Liver (tissue), 9 donors: ENCODE measurements around the gene CROCC2. TPM values are rescaled to one million over a fixed set of nuclear protein-coding genes. Genes with fewer than 3 reads are reported as not detected.

Experiments used
- DNase-seq: peaks from one replicate; pipeline ENCODE4 v3.0.0-alpha.2; 2017; ENCODE audit warnings: low spot score
- H3K27ac ChIP-seq, 2 donors: one replicate each; pipeline ENCODE4 v1.7.0; 2013; ENCODE audit warnings: inconsistent platforms in 2 of 2, low read length in 2 of 2, control low read depth in 1 of 2, low read depth in 1 of 2, mild to moderate bottlenecking in 1 of 2
- H3K27me3 ChIP-seq, 4 donors: one replicate each; pipeline versions ENCODE4 v1.6.1 to v1.7.0; 2013; ENCODE audit warnings: low read length in 3 of 4, inconsistent platforms in 1 of 4, mild to moderate bottlenecking in 1 of 4, moderate library complexity in 1 of 4; ENCODE audit not compliant: control insufficient read depth in 4 of 4, insufficient read depth in 4 of 4
- H3K36me3 ChIP-seq, 4 donors: one replicate each; pipeline versions ENCODE4 v1.6.1 to v1.7.0; 2013; ENCODE audit warnings: low read length in 3 of 4, mild to moderate bottlenecking in 3 of 4, low read depth in 1 of 4, moderate library complexity in 1 of 4; ENCODE audit not compliant: control insufficient read depth in 4 of 4, insufficient read depth in 3 of 4
- H3K4me1 ChIP-seq, 4 donors: one replicate each; pipeline versions ENCODE4 v1.6.1 to v1.7.0; 2013; ENCODE audit warnings: low read length in 3 of 4, mild to moderate bottlenecking in 3 of 4, moderate library complexity in 1 of 4; ENCODE audit not compliant: control insufficient read depth in 4 of 4, insufficient read depth in 4 of 4
- H3K4me3 ChIP-seq, 3 donors: one replicate each; pipeline versions ENCODE4 v1.6.1 to v1.7.0; 2013; ENCODE audit warnings: low read length in 3 of 3, control low read depth in 1 of 3, low read depth in 1 of 3, mild to moderate bottlenecking in 1 of 3
- H3K9ac ChIP-seq, 2 donors: one replicate each; pipeline ENCODE4 v1.7.0; 2013; ENCODE audit warnings: low read length in 2 of 2, mild to moderate bottlenecking in 2 of 2, moderate library complexity in 2 of 2, control low read depth in 1 of 2, low read depth in 1 of 2
- H3K9me3 ChIP-seq, 4 donors: one replicate each; pipeline versions ENCODE4 v1.6.1 to v1.7.0; 2013; ENCODE audit warnings: low read length in 3 of 4; ENCODE audit not compliant: control insufficient read depth in 4 of 4
- EGR1 ChIP-seq, 2 donors: IDR thresholded peaks; 2 replicates each; pipeline ENCODE4 v1.6.1; 2016 to 2018; ENCODE audit warnings: antibody characterized with exemption in 2 of 2, low read depth in 2 of 2
- FOXA1 ChIP-seq: IDR thresholded peaks from 2 replicates; pipeline ENCODE4 v1.6.1; 2016; ENCODE audit warnings: antibody characterized with exemption
- FOXA2 ChIP-seq: IDR thresholded peaks from 2 replicates; pipeline ENCODE4 v1.6.1; 2016; ENCODE audit warnings: antibody characterized with exemption
- GABPA ChIP-seq, 2 donors: IDR thresholded peaks in 1 of 2; conservative IDR thresholded peaks in 1 of 2; 2 replicates each; pipeline ENCODE4 v1.6.1; 2016; ENCODE audit warnings: antibody characterized with exemption in 2 of 2, mild to moderate bottlenecking in 1 of 2, moderate library complexity in 1 of 2
- HNF4A ChIP-seq, 2 donors: conservative IDR thresholded peaks; 2 replicates each; pipeline ENCODE4 v1.6.1; 2016; ENCODE audit warnings: antibody characterized with exemption in 2 of 2, mild to moderate bottlenecking in 2 of 2
- HNF4G ChIP-seq: IDR thresholded peaks from 2 replicates; pipeline ENCODE4 v1.6.1; 2016; ENCODE audit warnings: antibody characterized with exemption
- JUND ChIP-seq, 2 donors: IDR thresholded peaks; 2 replicates each; pipeline ENCODE4 v1.6.1; 2016; ENCODE audit warnings: antibody characterized with exemption in 2 of 2
- NR2F2 ChIP-seq: IDR thresholded peaks from 2 replicates; pipeline ENCODE4 v1.6.1; 2016; ENCODE audit warnings: antibody characterized with exemption
- RAD21 ChIP-seq, 2 donors: IDR thresholded peaks; 2 replicates each; pipeline ENCODE4 v1.6.1; 2016; ENCODE audit warnings: antibody characterized with exemption in 2 of 2, mild to moderate bottlenecking in 2 of 2
- RXRA ChIP-seq, 2 donors: IDR thresholded peaks; 2 replicates each; pipeline ENCODE4 v1.6.1; 2017 to 2018; ENCODE audit warnings: antibody characterized with exemption in 2 of 2, mild to moderate bottlenecking in 1 of 2
- SP1 ChIP-seq: IDR thresholded peaks from 2 replicates; pipeline ENCODE4 v1.6.1; 2018; ENCODE audit warnings: antibody characterized with exemption, mild to moderate bottlenecking
- TAF1 ChIP-seq: conservative IDR thresholded peaks from 2 replicates; pipeline ENCODE4 v1.6.1; 2016; ENCODE audit warnings: antibody characterized with exemption, mild to moderate bottlenecking
- YY1 ChIP-seq: IDR thresholded peaks from 2 replicates; pipeline ENCODE4 v1.6.1; 2016; ENCODE audit warnings: antibody characterized with exemption, mild to moderate bottlenecking
- WGBS: extraction: QIAGEN DNeasy Blood & Tissue Kit; methylation state at CpG from one replicate; pipeline ENCODE4 v1.1.7; 2013; 5-methylcytosine and 5-hydroxymethylcytosine counted together
- polyA plus RNA-seq, 2 donors: library from polyadenylated mRNA; stranded (reverse) in 1 of 2; unstranded in 1 of 2; fragments of 200-250 nt in 1 of 2; fragments of >200 nt in 1 of 2; fragmentation: Nextera tagmentation in 1 of 2; extraction: Ambion mirVana in 1 of 2; gene quantifications; one replicate each; pipeline versions ENCODE4 v1.2.1 to v1.2.3, GENCODE V29; 2013 to 2015
- total RNA-seq, 2 donors: library from RNA; depleted of rRNA; stranded (reverse); fragments of >200 nt; gene quantifications; one replicate each; pipeline ENCODE4 v1.2.3, GENCODE V29; 2014
- TF ChIP-seq, protein P1 (sequence below): IDR thresholded peaks from 2 replicates; pipeline ENCODE4 v1.6.1; 2016; ENCODE audit warnings: antibody characterized with exemption
- TF ChIP-seq, protein P2 (sequence below): fragments of 150-350 bp; IDR thresholded peaks from 2 replicates; pipeline ENCODE4 v1.5.1; 2017; ENCODE audit warnings: improper control_type of control experiment, low read depth, low read length; ENCODE audit not compliant: missing input control
- TF ChIP-seq, protein P3 (sequence below): IDR thresholded peaks from 2 replicates; pipeline ENCODE4 v1.6.1; 2016; ENCODE audit warnings: antibody characterized with exemption
- TF ChIP-seq, protein P4 (sequence below): IDR thresholded peaks from 2 replicates; pipeline ENCODE4 v1.6.1; 2016; ENCODE audit warnings: antibody characterized with exemption, mild to moderate bottlenecking
- TF ChIP-seq, protein P5 (sequence below): IDR thresholded peaks from 2 replicates; pipeline ENCODE4 v1.6.1; 2016; ENCODE audit warnings: antibody characterized with exemption
- donor health status: healthy.
- donor health status: healthy.
- donor health status: healthy.
- donor health status: healthy.
- donor health status: healthy.

The CROCC2 gene
- total and polyA plus RNA-seq, 4 donors, result under 0.01 to 0.13 (median 0.05) TPM

DNA sequence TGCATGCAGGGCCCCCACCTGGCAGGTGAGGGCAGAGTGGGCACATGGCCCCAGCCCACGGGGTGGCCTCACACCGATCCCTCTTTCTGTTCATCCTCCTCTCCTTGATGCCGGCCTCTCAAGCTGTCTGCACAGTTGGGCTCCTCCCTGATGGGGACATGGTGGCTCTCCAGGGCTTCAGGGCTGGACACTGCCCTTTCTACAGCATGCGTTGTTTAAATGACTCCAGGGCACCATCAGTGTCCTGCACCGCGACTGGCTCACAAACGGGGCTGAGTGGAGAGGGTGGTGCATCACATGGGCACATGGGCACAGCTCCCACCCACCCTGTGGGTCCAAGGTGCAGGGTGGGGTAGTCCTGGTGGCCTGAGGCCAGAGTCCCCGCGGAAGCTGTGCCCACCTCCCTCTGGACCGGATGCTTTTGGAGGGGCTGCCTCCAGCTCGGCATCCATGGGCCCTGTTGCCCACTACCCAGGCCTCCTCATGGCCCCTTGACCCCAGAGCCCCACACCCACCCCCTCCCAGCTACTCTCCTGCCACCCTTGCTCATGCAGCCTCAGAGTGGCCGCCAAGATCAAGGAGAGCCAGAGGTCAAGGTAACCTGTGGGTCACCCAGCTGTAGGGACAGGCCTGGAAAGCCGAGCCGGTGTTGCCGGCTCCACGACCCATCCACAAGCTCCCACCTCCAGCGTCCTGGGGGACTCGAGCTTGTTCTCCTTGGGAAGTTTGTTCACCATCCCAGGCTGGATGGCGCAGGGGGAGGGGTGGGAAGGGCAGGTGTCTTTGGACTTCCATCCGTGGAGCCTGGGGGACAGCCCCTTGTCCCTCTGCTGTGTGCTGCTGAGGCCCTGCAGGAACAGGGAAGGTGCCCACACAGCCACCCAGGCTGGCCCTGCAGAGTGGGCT, 80.0 kb downstream of the CROCC2 start:
- no peak for DNase-seq
- Histone ChIP-seq H3K27ac (peak overlapping the region; percentile 70 to 82), H3K36me3 (no peaks in the 10 kb centered on the region), H3K4me1 (peaks cover 28 to 67% (median 55%) of the 10 kb centered on the region in 4 donors), H3K4me3 (peak overlapping the region in 2 of 3 donors; percentile 57 to 59), H3K9me3 (no peaks in the 10 kb centered on the region), H3K9ac (no peak overlapping the region), H3K27me3 (no peaks in the 10 kb centered on the region)
- WGBS, result 42% methylated on average over 20 of the region's 20 CpGs
- TF ChIP-seq RXRA (IDR thresholded peaks at IDR 0.05) (peak; percentile 16 to 49), HNF4G (peak; percentile 57), JUND (IDR thresholded peaks at IDR 0.05) (no peak), GABPA (IDR thresholded peaks at IDR 0.05 in 1 of 2, conservative IDR thresholded peaks at IDR 0.05 in 1 of 2) (no peak), RAD21 (IDR thresholded peaks at IDR 0.05) (no peak), FOXA2 (no peak), EGR1 (IDR thresholded peaks at IDR 0.05; ENCODE audit: low read depth in 2 of 2) (no peak), TAF1 (peak; percentile 79), HNF4A (conservative IDR thresholded peaks at IDR 0.05) (peak; percentile 26 to 87), YY1 (no peak), FOXA1 (no peak), NR2F2 (no peak), SP1 (peak; percentile 56)
- TF ChIP-seq, protein P1, sequence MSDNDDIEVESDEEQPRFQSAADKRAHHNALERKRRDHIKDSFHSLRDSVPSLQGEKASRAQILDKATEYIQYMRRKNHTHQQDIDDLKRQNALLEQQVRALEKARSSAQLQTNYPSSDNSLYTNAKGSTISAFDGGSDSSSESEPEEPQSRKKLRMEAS, result no peak
- TF ChIP-seq, protein P2, sequence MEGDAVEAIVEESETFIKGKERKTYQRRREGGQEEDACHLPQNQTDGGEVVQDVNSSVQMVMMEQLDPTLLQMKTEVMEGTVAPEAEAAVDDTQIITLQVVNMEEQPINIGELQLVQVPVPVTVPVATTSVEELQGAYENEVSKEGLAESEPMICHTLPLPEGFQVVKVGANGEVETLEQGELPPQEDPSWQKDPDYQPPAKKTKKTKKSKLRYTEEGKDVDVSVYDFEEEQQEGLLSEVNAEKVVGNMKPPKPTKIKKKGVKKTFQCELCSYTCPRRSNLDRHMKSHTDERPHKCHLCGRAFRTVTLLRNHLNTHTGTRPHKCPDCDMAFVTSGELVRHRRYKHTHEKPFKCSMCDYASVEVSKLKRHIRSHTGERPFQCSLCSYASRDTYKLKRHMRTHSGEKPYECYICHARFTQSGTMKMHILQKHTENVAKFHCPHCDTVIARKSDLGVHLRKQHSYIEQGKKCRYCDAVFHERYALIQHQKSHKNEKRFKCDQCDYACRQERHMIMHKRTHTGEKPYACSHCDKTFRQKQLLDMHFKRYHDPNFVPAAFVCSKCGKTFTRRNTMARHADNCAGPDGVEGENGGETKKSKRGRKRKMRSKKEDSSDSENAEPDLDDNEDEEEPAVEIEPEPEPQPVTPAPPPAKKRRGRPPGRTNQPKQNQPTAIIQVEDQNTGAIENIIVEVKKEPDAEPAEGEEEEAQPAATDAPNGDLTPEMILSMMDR, result no peak
- TF ChIP-seq, protein P3, sequence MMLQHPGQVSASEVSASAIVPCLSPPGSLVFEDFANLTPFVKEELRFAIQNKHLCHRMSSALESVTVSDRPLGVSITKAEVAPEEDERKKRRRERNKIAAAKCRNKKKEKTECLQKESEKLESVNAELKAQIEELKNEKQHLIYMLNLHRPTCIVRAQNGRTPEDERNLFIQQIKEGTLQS, result no peak
- TF ChIP-seq, protein P4, sequence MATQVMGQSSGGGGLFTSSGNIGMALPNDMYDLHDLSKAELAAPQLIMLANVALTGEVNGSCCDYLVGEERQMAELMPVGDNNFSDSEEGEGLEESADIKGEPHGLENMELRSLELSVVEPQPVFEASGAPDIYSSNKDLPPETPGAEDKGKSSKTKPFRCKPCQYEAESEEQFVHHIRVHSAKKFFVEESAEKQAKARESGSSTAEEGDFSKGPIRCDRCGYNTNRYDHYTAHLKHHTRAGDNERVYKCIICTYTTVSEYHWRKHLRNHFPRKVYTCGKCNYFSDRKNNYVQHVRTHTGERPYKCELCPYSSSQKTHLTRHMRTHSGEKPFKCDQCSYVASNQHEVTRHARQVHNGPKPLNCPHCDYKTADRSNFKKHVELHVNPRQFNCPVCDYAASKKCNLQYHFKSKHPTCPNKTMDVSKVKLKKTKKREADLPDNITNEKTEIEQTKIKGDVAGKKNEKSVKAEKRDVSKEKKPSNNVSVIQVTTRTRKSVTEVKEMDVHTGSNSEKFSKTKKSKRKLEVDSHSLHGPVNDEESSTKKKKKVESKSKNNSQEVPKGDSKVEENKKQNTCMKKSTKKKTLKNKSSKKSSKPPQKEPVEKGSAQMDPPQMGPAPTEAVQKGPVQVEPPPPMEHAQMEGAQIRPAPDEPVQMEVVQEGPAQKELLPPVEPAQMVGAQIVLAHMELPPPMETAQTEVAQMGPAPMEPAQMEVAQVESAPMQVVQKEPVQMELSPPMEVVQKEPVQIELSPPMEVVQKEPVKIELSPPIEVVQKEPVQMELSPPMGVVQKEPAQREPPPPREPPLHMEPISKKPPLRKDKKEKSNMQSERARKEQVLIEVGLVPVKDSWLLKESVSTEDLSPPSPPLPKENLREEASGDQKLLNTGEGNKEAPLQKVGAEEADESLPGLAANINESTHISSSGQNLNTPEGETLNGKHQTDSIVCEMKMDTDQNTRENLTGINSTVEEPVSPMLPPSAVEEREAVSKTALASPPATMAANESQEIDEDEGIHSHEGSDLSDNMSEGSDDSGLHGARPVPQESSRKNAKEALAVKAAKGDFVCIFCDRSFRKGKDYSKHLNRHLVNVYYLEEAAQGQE, result no peak
- TF ChIP-seq, protein P5, sequence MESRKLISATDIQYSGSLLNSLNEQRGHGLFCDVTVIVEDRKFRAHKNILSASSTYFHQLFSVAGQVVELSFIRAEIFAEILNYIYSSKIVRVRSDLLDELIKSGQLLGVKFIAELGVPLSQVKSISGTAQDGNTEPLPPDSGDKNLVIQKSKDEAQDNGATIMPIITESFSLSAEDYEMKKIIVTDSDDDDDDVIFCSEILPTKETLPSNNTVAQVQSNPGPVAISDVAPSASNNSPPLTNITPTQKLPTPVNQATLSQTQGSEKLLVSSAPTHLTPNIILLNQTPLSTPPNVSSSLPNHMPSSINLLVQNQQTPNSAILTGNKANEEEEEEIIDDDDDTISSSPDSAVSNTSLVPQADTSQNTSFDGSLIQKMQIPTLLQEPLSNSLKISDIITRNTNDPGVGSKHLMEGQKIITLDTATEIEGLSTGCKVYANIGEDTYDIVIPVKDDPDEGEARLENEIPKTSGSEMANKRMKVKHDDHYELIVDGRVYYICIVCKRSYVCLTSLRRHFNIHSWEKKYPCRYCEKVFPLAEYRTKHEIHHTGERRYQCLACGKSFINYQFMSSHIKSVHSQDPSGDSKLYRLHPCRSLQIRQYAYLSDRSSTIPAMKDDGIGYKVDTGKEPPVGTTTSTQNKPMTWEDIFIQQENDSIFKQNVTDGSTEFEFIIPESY, result no peak
